DLD1 (cell line): ENCODE results near the gene NR2C1.
"Not testable (repeated sequence)": the region's sequence is repeated elsewhere in the genome, so short reads cannot be mapped to it uniquely, and the experiment has no call there.

Experiments used
- in situ Hi-C: cut with HindIII; loops from 2 replicates; pipeline ENCODE4 v1.10.0; 2017; ENCODE audit warnings: low sequenced_read_pairs

NR2C1 gene

GRCh38 chr12:95072900-95073697 lies at the start of gene NR2C1:
Gene NR2C1 (minus strand): TSS chr12:95073618. CDS start chr12:95067384, 6,234 bp downstream.
- in situ Hi-C loops, result no loop called here

GRCh38 chr12:95118788-95119179 lies 45.4 kb upstream of the NR2C1 start:
- in situ Hi-C loops, result loop anchor here (25.0 kb wide), 1 partner anchor 419 kb away; no protein-coding TSS in a partner anchor

GRCh38 chr12:95118138-95118787 lies 44.8 kb upstream of the NR2C1 start:
- in situ Hi-C loops, result loop anchor here (25.0 kb wide), 1 partner anchor 419 kb away; no protein-coding TSS in a partner anchor

GRCh38 chr12:95117178-95117599 lies 43.8 kb upstream of the NR2C1 start:
- in situ Hi-C loops, result loop anchor here (25.0 kb wide), 1 partner anchor 420 kb away; no protein-coding TSS in a partner anchor

- in situ Hi-C loops, result loop anchor here (25.0 kb wide), 1 partner anchor 421 kb away; no protein-coding TSS in a partner anchor
Observed at GRCh38 chr12:95116773-95117172, 43.4 kb upstream of the NR2C1 start.

- in situ Hi-C loops, result loop anchor here (25.0 kb wide), 1 partner anchor 421 kb away; no protein-coding TSS in a partner anchor
Observed at GRCh38 chr12:95116341-95116740, 42.9 kb upstream of the NR2C1 start.

GRCh38 chr12:95115641-95116040 lies 42.2 kb upstream of the NR2C1 start:
- in situ Hi-C loops, result loop anchor here (25.0 kb wide), 1 partner anchor 422 kb away; no protein-coding TSS in a partner anchor

GRCh38 chr12:95114766-95115405 lies 41.5 kb upstream of the NR2C1 start:
- in situ Hi-C loops, result loop anchor here (25.0 kb wide), 1 partner anchor 422 kb away; no protein-coding TSS in a partner anchor

GRCh38 chr12:95107362-95107761 lies 33.9 kb upstream of the NR2C1 start:
- in situ Hi-C loops, result loop anchor here (25.0 kb wide), 1 partner anchor 430 kb away; no protein-coding TSS in a partner anchor

GRCh38 chr12:95105540-95105939 lies 32.1 kb upstream of the NR2C1 start:
- in situ Hi-C loops, result loop anchor here (25.0 kb wide), 1 partner anchor 432 kb away; no protein-coding TSS in a partner anchor

GRCh38 chr12:95104919-95105452 lies 31.6 kb upstream of the NR2C1 start:
- in situ Hi-C loops, result loop anchor here (25.0 kb wide), 1 partner anchor 432 kb away; no protein-coding TSS in a partner anchor

GRCh38 chr12:95102916-95103671 lies 29.7 kb upstream of the NR2C1 start:
- in situ Hi-C loops, result loop anchor here (25.0 kb wide), 1 partner anchor 434 kb away; no protein-coding TSS in a partner anchor

GRCh38 chr12:95101957-95102356 lies 28.5 kb upstream of the NR2C1 start:
- in situ Hi-C loops, result loop anchor here (25.0 kb wide), 1 partner anchor 435 kb away; no protein-coding TSS in a partner anchor

- in situ Hi-C loops, result loop anchor here (25.0 kb wide), 1 partner anchor 437 kb away; no protein-coding TSS in a partner anchor
Observed at GRCh38 chr12:95100264-95101190, 27.1 kb upstream of the NR2C1 start.

- in situ Hi-C loops, result no loop called here
Observed at GRCh38 chr12:95099270-95099790, 25.9 kb upstream of the NR2C1 start.

GRCh38 chr12:95096852-95097251 lies 23.4 kb upstream of the NR2C1 start:
- in situ Hi-C loops, result no loop called here

- in situ Hi-C loops, result no loop called here
Observed at GRCh38 chr12:95096378-95096777, 23.0 kb upstream of the NR2C1 start.

- in situ Hi-C loops, result not testable (repeated sequence)
Observed at GRCh38 chr12:95095866-95096265, 22.4 kb upstream of the NR2C1 start.
